Natural killer cell (primary cell): ENCODE results near the gene ABCF2. TPM values are rescaled to one million over a fixed set of nuclear protein-coding genes. Genes with fewer than 3 reads are reported as not detected.

Source experiments
- ATAC-seq, 3 donors: fragments of 150-1000 bp in 2 of 3; fragments of 200-7000 bp in 1 of 3; cut with Tn5 transposase; 1 replicate in 1 of 3; 2 replicates in 2 of 3; pipeline ENCODE4 v1.10.0; 2021; ENCODE audit warnings: mild to moderate bottlenecking in 2 of 3, moderate library complexity in 2 of 3
- DNase-seq, 2 donors: peaks; one replicate each; pipeline versions ENCODE4 v3.0.0 to v3.0.0-alpha.2; 2013 to 2021; ENCODE audit warnings: mixed read lengths in 1 of 2
- H3K27ac ChIP-seq: one replicate; pipeline ENCODE4 v1.5.1; 2013; ENCODE audit warnings: mild to moderate bottlenecking, low read length
- H3K27me3 ChIP-seq: one replicate; pipeline ENCODE4 v1.6.1; 2013; ENCODE audit warnings: low read length; ENCODE audit not compliant: control insufficient read depth, insufficient read depth
- H3K36me3 ChIP-seq: one replicate; pipeline ENCODE4 v1.6.1; 2013; ENCODE audit warnings: low read length; ENCODE audit not compliant: control insufficient read depth, insufficient read depth
- H3K4me1 ChIP-seq: one replicate; pipeline ENCODE4 v1.6.1; 2013; ENCODE audit warnings: low read length; ENCODE audit not compliant: control insufficient read depth, insufficient read depth
- H3K4me3 ChIP-seq: one replicate; pipeline ENCODE4 v1.5.1; 2013; ENCODE audit warnings: low read length
- H3K9me3 ChIP-seq: one replicate; pipeline ENCODE4 v1.6.1; 2013; ENCODE audit warnings: low read length; ENCODE audit not compliant: control insufficient read depth, insufficient read depth
- H3K27ac Mint-ChIP-seq, 2 donors: one replicate each; pipeline ENCODE4 v1.8.0; 2022; ENCODE audit warnings: mild to moderate bottlenecking in 2 of 2, mixed read lengths in 2 of 2, moderate library complexity in 1 of 2
- H3K27me3 Mint-ChIP-seq, 2 donors: one replicate each; pipeline ENCODE4 v1.8.0; 2022; ENCODE audit warnings: low read depth in 2 of 2, mixed read lengths in 2 of 2
- H3K36me3 Mint-ChIP-seq: one replicate; pipeline ENCODE4 v1.8.0; 2022; ENCODE audit warnings: mixed read lengths
- H3K4me1 Mint-ChIP-seq, 2 donors: one replicate each; pipeline ENCODE4 v1.8.0; 2022; ENCODE audit warnings: mixed read lengths in 2 of 2
- H3K4me3 Mint-ChIP-seq: one replicate; pipeline ENCODE4 v1.8.0; 2022; ENCODE audit warnings: mild to moderate bottlenecking, moderate library complexity, mixed read lengths
- H3K9me3 Mint-ChIP-seq, 2 donors: one replicate each; pipeline ENCODE4 v1.8.0; 2022; ENCODE audit warnings: mixed read lengths in 2 of 2
- WGBS: methylation state at CpG from one replicate; pipeline ENCODE4 v1.1.7; 2013; ENCODE audit warnings: missing lambda C conversion rate; ENCODE audit not compliant: insufficient coverage; 5-methylcytosine and 5-hydroxymethylcytosine counted together
- intact Hi-C: fragments of 100-400 bp; cut with micrococcal nuclease; formaldehyde crosslinking; loops from one replicate; pipeline ENCODE4 v1.14.2; 2022
- total RNA-seq, 4 donors: library from RNA; stranded (reverse); fragments of 120-200 nt in 1 of 4; gene quantifications; one replicate each; pipeline versions ENCODE4 v1.2.3 to v1.2.4, GENCODE V29; 2013 to 2022
- TF ChIP-seq, protein P1 (sequence below): fragments of 200-600 bp; IDR thresholded peaks from one replicate; pipeline ENCODE4 v1.8.0; 2022; ENCODE audit warnings: antibody characterized with exemption

ABCF2 gene
- total RNA-seq, 3 donors from 2014 or later (not counting 1 experiment from before 2014, with no cell fraction given) = 12.1 to 26.1 (median 17.6) TPM

DNA sequence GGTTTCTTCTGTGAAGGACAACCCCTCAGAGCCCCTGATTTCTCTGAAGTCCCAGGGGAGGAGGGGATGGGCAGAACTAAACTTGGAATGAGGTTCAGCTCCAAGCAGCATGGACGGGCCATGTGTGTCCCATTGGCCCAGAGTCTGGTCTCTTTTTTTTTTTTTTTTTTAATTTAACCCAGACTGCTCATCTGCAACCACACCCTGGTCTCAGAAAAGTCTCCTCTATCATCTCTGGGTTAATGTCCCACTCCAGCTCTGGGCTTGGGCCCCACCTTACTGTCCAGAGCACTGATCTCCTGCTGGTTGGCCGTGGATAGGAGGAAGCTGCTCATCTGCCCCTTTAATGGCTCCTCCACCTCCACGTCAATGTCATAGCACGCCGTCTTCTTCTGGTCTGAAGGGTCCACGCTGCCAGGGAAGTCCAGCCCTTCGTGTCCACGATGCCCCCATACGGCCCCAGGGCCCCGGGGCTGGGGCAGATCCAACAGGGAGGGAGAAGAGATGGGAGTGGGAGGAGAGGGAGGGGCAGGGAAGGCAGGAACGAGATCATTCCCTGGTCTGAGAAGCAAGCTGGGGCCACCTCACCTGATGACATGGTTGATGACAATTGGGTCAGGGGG is 12.9 kb upstream of the ABCF2 start:
- ATAC-seq (no peak), DNase-seq (no peak)
- Histone ChIP-seq H3K4me1 (peaks cover 23% of the 10 kb centered on the region), H3K4me3 (no peak overlapping the region), H3K27ac (no peak overlapping the region), H3K9me3 (no peaks in the 10 kb centered on the region), H3K36me3 (peaks cover 25% of the 10 kb centered on the region), H3K27me3 (peaks cover 6% of the 10 kb centered on the region)
- intact Hi-C loops = no loop called here
- 93% methylated on average over 10 of the region's 11 CpGs for WGBS
- Mint-ChIP-seq H3K36me3 (no peaks in the 10 kb centered on the region), H3K4me3 (no peak overlapping the region), H3K9me3 (no peaks in the 10 kb centered on the region), H3K27ac (no peak overlapping the region), H3K27me3 (no peaks in the 10 kb centered on the region), H3K4me1 (peaks cover 24 to 31% of the 10 kb centered on the region in 2 donors)
- TF ChIP-seq, protein P1, sequence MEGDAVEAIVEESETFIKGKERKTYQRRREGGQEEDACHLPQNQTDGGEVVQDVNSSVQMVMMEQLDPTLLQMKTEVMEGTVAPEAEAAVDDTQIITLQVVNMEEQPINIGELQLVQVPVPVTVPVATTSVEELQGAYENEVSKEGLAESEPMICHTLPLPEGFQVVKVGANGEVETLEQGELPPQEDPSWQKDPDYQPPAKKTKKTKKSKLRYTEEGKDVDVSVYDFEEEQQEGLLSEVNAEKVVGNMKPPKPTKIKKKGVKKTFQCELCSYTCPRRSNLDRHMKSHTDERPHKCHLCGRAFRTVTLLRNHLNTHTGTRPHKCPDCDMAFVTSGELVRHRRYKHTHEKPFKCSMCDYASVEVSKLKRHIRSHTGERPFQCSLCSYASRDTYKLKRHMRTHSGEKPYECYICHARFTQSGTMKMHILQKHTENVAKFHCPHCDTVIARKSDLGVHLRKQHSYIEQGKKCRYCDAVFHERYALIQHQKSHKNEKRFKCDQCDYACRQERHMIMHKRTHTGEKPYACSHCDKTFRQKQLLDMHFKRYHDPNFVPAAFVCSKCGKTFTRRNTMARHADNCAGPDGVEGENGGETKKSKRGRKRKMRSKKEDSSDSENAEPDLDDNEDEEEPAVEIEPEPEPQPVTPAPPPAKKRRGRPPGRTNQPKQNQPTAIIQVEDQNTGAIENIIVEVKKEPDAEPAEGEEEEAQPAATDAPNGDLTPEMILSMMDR = no peak

DNA sequence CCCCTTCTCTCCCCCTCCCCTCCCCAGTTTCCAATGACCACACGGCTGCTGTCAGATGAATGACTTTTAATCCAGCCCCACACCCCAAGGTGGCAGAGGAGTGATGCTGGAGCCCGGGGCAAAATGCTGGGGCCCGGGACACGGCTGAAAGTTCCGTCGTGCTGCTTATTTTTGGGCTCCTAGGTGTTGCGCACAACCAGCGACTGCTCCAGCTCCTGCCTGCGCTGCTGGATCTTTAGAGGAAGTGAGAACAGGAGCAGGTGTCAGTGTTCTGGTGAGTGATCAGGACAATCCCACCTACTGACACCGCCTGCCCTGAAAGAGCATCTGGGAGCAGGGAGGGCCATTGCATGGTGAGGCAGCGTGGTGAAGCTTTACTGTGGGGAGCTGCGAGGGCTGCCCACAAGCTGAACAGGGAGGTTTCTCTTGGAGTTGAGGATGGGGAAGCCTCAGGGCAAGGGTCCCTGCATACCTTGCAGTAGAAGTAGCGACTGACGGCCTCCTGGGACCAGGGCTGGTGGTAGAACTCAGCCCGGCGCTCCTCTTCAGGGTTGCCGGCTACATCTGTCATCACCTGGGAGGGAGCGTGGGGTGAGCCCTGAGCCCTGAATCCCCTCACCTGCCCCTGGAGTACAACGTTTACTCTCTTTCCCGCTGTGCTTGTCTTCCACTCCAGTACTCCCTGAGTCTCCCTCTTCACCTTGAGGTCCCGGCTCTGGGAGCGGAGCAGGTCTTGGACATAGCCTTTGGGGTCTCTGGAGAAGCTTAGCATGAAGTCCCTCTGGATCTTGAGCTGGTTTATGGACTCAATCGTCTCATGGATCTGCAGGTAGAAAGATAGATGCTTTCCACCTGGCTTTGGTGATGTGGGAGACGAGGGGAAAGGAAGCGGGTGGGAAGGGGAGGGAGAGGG is 12.2 kb upstream of the ABCF2 start:
- peaks cover 27% of the 10 kb centered on the region for H3K36me3 ChIP-seq
- H3K4me1 ChIP-seq = peaks cover 18% of the 10 kb centered on the region
- Mint-ChIP-seq H3K4me3 (no peak overlapping the region), H3K27me3 (no peaks in the 10 kb centered on the region), H3K9me3 (no peaks in the 10 kb centered on the region), H3K27ac (no peak overlapping the region), H3K36me3 (no peaks in the 10 kb centered on the region), H3K4me1 (peaks cover 21 to 28% of the 10 kb centered on the region in 2 donors)
- no peak overlapping the region for H3K4me3 ChIP-seq
- DNase-seq (no peak), ATAC-seq (no peak)
- intact Hi-C loops = no loop called here
- no peaks in the 10 kb centered on the region for H3K9me3 ChIP-seq
- H3K27ac ChIP-seq = no peak overlapping the region
- no peaks in the 10 kb centered on the region for H3K27me3 ChIP-seq
- TF ChIP-seq, protein P1 = no peak
- WGBS = 93% methylated on average over 25 of the region's 25 CpGs

DNA sequence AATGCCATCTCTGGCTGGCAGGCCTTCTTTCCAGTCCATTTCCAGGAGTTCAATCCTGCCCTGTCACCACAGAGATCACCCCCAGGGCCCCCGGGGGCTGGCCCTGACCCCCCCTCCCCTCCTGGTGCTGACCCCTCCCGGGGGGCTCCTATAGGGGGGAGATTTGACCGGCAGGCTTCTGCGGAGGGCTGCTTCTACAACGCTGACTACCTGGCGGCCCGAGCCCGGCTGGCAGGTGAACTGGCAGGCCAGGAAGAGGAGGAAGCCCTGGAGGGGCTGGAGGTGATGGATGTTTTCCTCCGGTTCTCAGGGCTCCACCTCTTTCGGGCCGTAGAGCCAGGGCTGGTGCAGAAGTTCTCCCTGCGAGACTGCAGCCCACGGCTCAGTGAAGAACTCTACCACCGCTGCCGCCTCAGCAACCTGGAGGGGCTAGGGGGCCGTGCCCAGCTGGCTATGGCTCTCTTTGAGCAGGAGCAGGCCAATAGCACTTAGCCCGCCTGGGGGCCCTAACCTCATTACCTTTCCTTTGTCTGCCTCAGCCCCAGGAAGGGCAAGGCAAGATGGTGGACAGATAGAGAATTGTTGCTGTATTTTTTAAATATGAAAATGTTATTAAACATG is 11.3 kb upstream of the ABCF2 start:
- intact Hi-C loops = no loop called here
- Histone ChIP-seq H3K4me1 (peaks cover 18% of the 10 kb centered on the region), H3K4me3 (no peak overlapping the region), H3K27me3 (no peaks in the 10 kb centered on the region), H3K9me3 (no peaks in the 10 kb centered on the region), H3K27ac (no peak overlapping the region), H3K36me3 (peaks cover 27% of the 10 kb centered on the region)
- WGBS = 85% methylated on average over 16 of the region's 17 CpGs
- Mint-ChIP-seq H3K4me3 (no peak overlapping the region), H3K9me3 (no peaks in the 10 kb centered on the region), H3K27me3 (no peaks in the 10 kb centered on the region), H3K4me1 (peaks cover 22 to 28% of the 10 kb centered on the region in 2 donors), H3K27ac (no peak overlapping the region), H3K36me3 (no peaks in the 10 kb centered on the region)
- ATAC-seq (no peak), DNase-seq (no peak)
- TF ChIP-seq, protein P1 = no peak
